ENCODE results near the gene MKRN1.

DNA sequence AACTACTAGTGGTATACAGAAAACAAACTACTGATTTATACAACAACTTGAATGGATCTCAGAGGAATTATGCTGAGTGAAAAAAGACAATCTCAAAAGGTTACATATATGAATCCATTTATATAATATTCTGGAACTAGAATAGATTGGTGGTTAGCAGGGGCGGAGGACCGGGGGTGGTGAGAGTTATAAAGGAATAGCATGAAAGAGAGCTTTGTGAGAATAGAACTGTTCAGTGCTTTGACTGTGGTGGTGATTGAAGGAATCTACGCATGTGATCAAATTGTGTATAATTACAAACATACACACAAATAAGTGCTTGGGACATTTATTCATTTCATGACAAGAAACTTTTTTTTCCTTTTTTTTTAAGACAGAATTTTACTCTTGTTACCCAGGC is 55.8 kb downstream of the MKRN1 start:
- TF ChIP-seq SIN3A (IDR thresholded peaks at IDR 0.05; ENCODE audit: borderline replicate concordance, insufficient read depth, low read depth, low read length): no peak
- TF ChIP-seq, protein P1, sequence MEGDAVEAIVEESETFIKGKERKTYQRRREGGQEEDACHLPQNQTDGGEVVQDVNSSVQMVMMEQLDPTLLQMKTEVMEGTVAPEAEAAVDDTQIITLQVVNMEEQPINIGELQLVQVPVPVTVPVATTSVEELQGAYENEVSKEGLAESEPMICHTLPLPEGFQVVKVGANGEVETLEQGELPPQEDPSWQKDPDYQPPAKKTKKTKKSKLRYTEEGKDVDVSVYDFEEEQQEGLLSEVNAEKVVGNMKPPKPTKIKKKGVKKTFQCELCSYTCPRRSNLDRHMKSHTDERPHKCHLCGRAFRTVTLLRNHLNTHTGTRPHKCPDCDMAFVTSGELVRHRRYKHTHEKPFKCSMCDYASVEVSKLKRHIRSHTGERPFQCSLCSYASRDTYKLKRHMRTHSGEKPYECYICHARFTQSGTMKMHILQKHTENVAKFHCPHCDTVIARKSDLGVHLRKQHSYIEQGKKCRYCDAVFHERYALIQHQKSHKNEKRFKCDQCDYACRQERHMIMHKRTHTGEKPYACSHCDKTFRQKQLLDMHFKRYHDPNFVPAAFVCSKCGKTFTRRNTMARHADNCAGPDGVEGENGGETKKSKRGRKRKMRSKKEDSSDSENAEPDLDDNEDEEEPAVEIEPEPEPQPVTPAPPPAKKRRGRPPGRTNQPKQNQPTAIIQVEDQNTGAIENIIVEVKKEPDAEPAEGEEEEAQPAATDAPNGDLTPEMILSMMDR (IDR thresholded peaks at IDR 0.05): no peak
